NB4 (cell line): ENCODE data around the gene ATP11A.

Source experiments
- DNase-seq: peaks from one replicate; pipeline ENCODE4 v3.0.0; 2010; ENCODE audit warnings: low read depth
- H3K4me3 ChIP-seq: one replicate; pipeline ENCODE4 v1.5.1; 2011; ENCODE audit warnings: mild to moderate bottlenecking, low read depth, low read length, moderate library complexity
- CTCF ChIP-seq: IDR thresholded peaks from one replicate; pipeline ENCODE4 v1.5.1; 2012; ENCODE audit warnings: low read depth, low read length
- MYC ChIP-seq: IDR thresholded peaks from 2 replicates; pipeline ENCODE4 v1.6.1; 2011; ENCODE audit warnings: low read depth, low read length
- POLR2A ChIP-seq: IDR thresholded peaks from 2 replicates; pipeline ENCODE4 v1.6.1; 2011; ENCODE audit warnings: mild to moderate bottlenecking; ENCODE audit not compliant: insufficient read length; ENCODE audit errors: extremely low read depth
- TF ChIP-seq, protein P1 (sequence below): IDR thresholded peaks from 2 replicates; pipeline ENCODE4 v1.6.1; 2011; ENCODE audit warnings: low read depth, low read length

The ATP11A gene

DNA sequence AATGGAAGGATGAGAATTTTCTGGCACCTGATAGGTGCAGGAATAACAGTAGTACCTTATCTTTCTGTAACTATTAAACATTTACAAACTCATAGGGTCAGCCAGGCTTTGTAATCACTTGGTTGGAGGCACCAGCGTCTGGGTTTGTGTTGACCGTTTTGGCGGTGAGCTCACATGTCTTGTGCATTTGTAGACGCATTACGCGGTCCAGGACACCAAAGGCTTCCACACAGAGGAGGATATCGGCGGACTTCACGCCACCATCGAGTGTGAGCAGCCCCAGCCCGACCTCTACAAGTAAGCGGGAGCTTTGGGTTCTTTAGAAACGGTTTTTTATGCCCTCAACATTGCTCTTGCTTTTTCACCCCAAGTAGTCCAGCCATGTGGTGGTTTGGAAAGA is 129.3 kb downstream of the ATP11A start:
- TF ChIP-seq MYC (no peak), POLR2A (no peak), CTCF (no peak)
- TF ChIP-seq, protein P1, sequence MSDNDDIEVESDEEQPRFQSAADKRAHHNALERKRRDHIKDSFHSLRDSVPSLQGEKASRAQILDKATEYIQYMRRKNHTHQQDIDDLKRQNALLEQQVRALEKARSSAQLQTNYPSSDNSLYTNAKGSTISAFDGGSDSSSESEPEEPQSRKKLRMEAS = no peak
- H3K4me3 ChIP-seq = no peak overlapping the region
- DNase-seq = no peak

GRCh38 chr13:112819816-112820215 is 130.0 kb downstream of the ATP11A start:
- TF ChIP-seq CTCF (no peak), POLR2A (no peak), MYC (no peak)
- TF ChIP-seq, protein P1 = no peak
- H3K4me3 ChIP-seq = no peak overlapping the region
- DNase-seq = no peak

- DNase-seq = no peak
- TF ChIP-seq MYC = no peak
- H3K4me3 ChIP-seq = no peak overlapping the region
Measured at GRCh38 chr13:112820318-112820717, 130.5 kb downstream of the ATP11A start.

DNA sequence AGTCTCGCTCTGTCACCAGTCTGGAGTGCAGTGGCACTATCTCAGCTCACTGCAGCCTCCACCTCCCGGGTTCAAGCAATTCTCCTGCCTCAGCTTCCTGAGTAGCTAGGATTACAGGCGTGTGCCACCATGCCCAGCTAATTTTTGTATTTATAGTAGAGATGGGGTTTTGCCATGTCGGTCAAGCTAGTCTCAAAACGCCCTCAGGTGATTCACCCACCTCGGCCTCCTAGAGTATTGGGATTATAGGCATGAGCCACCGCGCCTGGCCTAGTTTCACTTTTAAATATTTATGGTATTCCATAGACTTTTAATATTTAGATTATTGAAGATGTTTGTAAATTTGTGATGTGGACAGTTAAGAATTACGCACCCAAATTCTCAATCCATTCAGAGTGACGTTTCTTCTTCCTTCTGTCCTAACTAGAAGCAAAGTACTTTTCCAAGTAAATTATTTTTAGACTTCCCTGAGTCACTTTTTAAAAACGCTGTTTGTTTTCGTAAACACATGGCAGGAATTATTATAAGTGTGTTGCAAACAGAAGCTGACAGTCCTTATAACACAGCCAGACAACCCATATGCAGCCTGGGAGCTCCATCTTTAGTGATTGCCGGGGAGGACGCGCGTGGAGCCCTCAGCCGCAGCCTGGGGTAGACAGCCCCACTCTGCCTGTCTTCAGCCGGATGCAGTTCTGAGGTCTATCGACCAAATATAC is 131.7 kb downstream of the ATP11A start:
- DNase-seq = no peak
- TF ChIP-seq CTCF (no peak), MYC (no peak), POLR2A (no peak)
- TF ChIP-seq, protein P1 = no peak

DNA sequence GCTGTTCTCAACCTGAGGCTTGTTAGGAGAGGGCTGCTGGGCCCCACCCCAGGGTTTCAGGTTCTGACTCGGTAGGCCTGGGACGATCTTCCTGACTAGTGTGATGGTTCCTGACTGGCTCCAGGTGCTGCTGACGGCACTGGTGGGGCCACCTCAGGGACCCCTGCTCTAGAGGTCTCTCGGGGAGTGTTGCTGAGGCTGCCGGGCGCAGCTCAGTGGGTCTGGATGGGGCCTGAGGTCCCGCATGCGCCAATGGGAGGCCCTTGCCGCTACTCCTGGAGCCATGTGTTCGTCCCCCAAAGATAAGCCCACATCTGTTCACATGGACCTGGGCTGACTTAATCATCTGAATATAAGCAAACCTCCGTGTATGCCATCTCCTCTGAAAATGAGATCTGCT is 133.0 kb downstream of the ATP11A start:
- no peak overlapping the region for H3K4me3 ChIP-seq
- no peak for TF ChIP-seq POLR2A
- TF ChIP-seq CTCF = no peak
- no peak for TF ChIP-seq MYC
- TF ChIP-seq, protein P1 = no peak
- no peak for DNase-seq

More for the DNA sequence above, 131.7 kb downstream of the ATP11A start:
- no peak overlapping the region for H3K4me3 ChIP-seq

DNA sequence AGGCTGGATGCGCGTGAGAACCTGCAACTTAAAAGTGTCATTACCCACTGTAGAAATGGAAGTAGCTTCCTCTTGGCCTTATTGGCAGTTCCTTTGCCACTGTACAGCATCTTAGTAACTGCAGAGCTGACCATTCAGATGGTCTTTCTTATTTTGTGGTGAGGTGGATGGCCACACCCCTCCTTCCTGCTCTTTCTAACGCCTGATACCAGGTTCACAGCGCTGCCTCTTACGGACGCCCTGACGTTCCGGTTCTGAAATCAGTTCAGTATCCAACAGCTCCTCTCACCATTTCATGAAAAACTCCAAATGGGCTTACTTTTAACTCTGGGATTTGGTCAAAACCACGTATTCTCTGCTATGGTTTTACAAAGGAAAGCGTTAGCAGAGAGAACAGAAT is 134.6 kb downstream of the ATP11A start:
- no peak for TF ChIP-seq MYC
- TF ChIP-seq POLR2A = no peak
- TF ChIP-seq, protein P1 = no peak
- TF ChIP-seq CTCF = no peak
- DNase-seq = no peak
- no peak overlapping the region for H3K4me3 ChIP-seq
